Measurements from ENCODE around the gene TPSD1.
"Not testable (repeated sequence)": the region's sequence is repeated elsewhere in the genome, so short reads cannot be mapped to it uniquely, and the experiment has no call there.

TPSD1 gene

DNA sequence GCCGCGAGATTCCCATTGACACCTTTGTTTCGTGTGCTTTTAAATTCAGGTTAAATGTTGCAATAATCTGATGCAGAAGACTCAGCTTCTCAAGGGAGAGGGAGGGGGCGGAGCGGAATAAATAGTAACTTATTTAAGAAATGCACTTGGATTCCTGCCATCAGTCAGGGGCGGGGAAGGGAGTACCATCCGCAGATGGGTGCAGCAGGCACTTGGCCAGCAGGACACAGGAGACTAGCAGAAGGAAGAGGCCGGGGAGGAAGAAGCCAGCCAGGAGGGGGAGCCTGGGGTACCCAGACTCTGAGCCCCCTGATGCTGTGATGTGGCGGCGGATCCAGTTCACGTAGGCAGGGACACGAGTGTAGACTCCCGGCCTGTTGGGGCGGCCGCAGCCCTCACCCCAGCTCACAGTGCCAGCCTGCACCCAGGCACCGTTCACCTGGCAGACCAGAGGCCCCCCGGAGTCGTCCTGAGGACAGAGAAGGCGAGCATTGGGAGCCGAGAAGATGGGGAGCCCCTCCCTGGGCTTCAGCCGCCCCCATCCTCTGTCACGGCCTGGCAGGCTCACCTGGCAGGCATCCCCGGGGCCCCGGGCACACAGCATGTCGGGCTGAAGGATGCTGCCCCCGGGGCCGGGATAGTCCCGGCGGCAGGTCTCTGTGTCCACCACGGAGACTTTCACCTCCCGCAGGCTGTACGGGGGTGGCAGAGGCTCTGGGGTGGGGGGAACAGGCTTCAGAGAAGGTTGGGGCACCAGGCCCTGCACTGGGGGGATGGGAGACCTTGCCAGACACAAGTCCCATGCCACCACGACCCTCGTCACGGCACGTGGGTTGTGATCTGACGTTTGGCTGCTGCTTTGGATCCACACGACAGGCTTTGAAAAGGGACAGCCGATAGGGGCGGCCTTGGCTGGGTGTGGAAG, 34.0 kb upstream of the TPSD1 start:
- no peak for DNase-seq

DNA sequence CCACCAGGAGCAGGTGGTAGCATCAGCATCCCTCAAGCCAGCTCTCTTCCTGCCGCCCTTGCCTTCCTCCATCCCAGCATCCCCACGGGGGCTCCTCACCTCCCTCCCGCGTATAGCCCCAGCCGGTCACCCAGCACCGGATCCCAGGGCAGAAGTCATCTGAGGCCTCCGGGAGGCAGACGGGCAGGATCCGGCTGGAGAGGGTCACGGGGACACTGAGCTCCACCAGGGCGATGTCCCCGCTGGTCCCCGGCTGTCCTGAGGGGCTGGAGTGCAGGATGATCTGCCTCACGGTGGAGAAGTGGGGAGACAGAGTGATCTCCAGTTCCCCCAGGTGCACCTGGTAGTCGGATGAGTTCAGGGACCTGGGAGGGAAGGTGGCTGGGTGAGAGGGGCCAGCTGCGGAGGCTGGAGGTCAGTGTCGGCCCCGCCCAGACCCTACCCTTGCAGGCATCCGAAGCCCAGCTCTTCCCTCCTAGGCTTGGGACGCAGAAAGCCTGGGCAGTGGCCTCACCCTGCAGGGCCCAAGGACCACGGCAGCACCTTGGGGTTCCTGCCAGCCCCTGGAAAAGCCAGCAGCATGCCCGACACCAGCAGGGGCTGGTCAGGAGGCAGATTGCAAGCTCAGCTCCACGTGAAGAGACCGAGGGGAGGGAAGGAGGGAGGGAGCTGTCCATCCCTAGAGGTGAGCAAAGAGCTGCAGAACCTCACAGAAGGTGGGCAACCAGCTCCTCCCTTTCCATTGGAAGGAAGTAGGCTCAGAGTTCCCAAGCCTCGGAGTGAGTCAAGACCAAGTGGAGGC, 33.1 kb upstream of the TPSD1 start:
- DNase-seq: no peak

GRCh38 chr16:1223355-1224214, 32.3 kb upstream of the TPSD1 start:
- no peak for DNase-seq

DNA sequence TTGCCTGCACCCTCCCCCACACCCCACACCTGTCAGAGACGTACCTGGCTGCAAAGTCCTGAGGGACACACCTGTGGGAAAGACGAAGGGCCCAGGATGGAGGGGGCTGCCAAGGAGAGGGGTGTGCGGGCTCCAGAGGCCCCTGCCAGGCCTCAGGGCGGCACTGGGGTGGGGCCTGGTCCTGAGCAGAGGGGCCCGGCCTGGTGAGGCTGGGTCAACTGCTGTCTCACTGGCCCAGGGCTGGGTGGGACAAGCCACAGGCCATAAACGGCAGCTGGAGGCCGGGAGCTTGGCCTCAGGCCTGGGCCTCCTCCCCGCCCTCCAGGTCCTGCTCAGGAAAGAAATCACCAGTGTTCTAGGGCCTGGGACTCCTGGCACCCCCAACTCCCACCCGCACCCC, 31.3 kb upstream of the TPSD1 start:
- no peak for DNase-seq

DNA sequence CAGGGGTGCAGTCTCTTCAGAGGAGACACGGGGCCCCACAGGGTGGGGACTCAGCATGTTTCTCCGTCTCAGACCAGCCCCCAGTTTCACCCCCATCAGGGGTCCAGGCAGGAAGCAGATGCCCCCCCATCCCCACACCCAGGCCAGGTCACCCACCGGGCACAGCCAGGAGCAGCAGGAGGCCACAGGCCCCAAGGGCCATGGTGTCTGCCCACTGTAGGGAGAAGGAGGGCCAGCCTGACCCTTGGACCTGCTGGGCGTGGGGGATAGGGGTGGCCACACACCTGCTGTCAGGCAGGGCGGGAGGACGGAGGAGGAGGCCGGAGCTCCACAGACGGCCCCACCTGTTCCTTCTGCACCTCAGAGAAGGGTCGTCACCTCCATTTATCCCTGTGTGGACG, 30.8 kb upstream of the TPSD1 start, which contains the start of gene TPSG1:
TSS of gene TPSG1 (minus strand) at position 218 of the 401 bp plus-strand sequence. CDS start at position 202, 16 bp downstream.
- no peak for DNase-seq

- not testable (repeated sequence) for DNase-seq
These were observed 30.0 kb upstream of the TPSD1 start for GRCh38 chr16:1225728-1226311.

- DNase-seq: not testable (repeated sequence)
These were observed 29.2 kb upstream of the TPSD1 start for GRCh38 chr16:1226692-1227091.

- not testable (repeated sequence) for DNase-seq
These were observed 27.6 kb upstream of the TPSD1 start for GRCh38 chr16:1228227-1228626.

- not testable (repeated sequence) for DNase-seq
These were observed 26.4 kb upstream of the TPSD1 start for GRCh38 chr16:1229476-1229875.

DNA sequence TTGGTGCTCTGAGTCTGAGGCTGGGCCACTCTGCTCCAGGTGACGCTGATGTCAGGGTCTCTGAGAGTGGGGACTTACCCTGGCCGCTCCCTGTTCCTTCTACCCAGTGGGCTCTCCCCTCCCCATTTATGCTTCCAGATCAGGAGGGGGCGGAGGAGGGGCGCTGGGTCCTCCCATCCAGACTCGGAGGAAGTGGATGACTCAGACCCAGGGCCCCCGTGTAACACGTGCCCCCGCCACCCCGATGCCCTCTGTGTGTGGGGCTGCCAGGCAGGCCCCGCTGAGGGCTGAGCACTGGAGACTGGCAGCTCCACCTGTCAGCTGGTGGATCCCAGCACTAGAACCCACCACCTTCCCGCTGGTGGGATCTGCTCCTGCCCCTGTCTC, 25.8 kb upstream of the TPSD1 start, which contains the start of gene TPSB2:
TSS of gene TPSB2 (minus strand) at position 101 of the 387 bp plus-strand sequence. CDS start 233 bp downstream, outside the sequence.
- DNase-seq: not testable (repeated sequence)

DNA sequence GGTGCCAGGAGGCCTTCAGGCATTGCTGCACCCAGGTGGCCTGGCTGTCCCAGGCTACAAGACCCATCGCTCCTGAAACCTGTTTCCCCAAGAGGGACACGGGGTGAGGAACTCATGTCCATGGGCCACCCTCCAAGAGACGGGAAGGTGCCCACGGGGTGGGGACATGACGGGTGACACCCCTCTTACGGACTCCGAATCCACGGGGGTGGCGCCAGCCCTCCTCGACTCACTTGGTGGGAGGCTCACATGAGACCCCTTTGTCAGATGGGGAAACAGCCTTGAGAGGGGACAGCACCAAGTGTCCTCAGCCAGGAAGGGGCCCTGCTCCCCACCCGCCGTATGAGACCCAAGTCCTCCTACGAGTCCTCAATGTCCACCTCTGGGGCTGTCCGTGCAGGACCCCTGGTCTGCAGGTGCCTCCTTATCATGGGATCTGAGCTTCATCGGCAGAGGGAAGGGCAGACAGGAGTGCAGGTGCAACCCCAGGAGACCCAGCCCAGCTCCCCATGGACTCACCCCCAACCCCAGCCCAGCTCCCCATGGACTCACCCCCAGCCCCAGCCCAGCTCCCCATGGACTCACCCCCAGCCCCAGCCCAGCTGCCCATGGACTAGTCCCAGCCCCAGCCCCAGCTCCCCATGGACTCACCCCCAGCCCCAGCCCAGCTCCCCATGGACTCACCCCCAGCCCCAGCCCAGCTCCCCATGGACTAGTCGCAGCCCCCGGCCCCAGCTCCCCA, 25.2 kb upstream of the TPSD1 start:
- DNase-seq: not testable (repeated sequence)

- DNase-seq: not testable (repeated sequence)
These were observed 24.6 kb upstream of the TPSD1 start for GRCh38 chr16:1231301-1231700.

DNA sequence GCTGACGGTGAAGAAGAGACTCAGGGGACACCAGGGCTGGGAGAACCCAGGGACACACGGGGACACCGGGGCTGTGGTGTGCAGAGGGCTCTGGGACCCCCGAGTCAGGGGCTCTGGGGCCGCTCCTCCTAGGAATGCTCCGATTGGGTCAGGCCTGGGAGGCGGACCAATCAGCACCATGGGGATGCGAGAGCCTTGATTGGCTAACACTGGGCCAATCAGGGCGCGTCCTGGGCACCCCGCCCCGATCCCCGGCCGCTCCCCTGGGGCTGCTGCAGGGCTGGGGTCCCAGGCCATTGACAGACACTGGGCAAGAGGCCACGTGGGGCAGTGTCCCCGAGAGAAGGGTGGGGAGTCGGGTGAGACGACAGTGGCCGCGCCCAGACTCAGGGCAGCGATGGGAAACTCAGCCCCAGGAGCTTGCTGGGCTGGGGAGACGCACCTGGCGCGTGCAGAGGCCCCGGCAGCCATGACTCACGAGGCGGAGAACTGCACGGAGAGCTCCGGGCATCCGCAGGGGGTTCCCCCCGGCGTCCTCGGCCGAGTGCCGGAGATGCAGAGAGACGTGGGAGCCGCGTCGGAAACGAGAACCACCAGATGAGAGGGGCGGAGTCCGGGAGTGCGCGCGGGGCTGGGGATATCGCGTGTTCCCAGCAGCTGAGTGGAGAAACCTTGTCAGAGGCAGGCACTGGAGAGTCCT, 23.7 kb upstream of the TPSD1 start:
- not testable (repeated sequence) for DNase-seq

GRCh38 chr16:1236659-1237058, 19.2 kb upstream of the TPSD1 start:
- not testable (repeated sequence) for DNase-seq

GRCh38 chr16:1237990-1238389, 17.9 kb upstream of the TPSD1 start:
- DNase-seq: no peak

GRCh38 chr16:1238909-1239308, 17.0 kb upstream of the TPSD1 start:
- DNase-seq: not testable (repeated sequence)

- not testable (repeated sequence) for DNase-seq
These were observed 16.3 kb upstream of the TPSD1 start for GRCh38 chr16:1239575-1239974.

DNA sequence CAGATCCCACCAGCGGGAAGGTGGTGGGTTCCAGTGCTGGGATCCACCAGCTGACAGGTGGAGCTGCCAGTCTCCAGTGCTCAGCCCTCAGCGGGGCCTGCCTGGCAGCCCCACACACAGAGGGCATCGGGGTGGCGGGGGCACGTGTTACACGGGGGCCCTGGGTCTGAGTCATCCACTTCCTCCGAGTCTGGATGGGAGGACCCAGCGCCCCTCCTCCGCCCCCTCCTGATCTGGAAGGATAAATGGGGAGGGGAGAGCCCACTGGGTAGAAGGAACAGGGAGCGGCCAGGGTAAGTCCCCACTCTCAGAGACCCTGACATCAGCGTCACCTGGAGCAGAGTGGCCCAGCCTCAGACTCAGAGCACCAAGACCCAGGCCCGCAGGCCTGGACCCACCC, 15.4 kb upstream of the TPSD1 start, which contains the start of gene TPSAB1:
TSS of gene TPSAB1 (plus strand) at position 270 of the 400 bp plus-strand sequence. CDS start 234 bp downstream, outside the sequence.
- not testable (repeated sequence) for DNase-seq

- not testable (repeated sequence) for DNase-seq
These were observed 14.8 kb upstream of the TPSD1 start for GRCh38 chr16:1241081-1241480.

GRCh38 chr16:1243363-1243762, 12.5 kb upstream of the TPSD1 start:
- DNase-seq: not testable (repeated sequence)
